ENCODE measurements around the gene CXCL12. TPM values are rescaled to one million over a fixed set of nuclear protein-coding genes. Genes with fewer than 3 reads are reported as not detected.

The CXCL12 gene
- total and polyA plus RNA-seq, 4 donors: 23.8 to 66.3 (median 41.8) TPM

GRCh38 chr10:44372181-44372580, 12.7 kb downstream of the CXCL12 start:
- H3K9me3 ChIP-seq (ENCODE audit: control insufficient read depth in 4 of 4, low read length in 3 of 4): no peaks in the 10 kb centered on the region
- DNase-seq (ENCODE audit: low spot score): no peak
- H3K9ac ChIP-seq (ENCODE audit: low read depth in 1 of 2, low read length in 2 of 2): no peak overlapping the region
- WGBS: 92% methylated on average over 5 of the region's 5 CpGs
- no peak overlapping the region for H3K4me3 ChIP-seq (ENCODE audit: low read depth in 1 of 3, low read length in 3 of 3)
- H3K27me3 ChIP-seq (ENCODE audit: control insufficient read depth in 4 of 4, insufficient read depth in 4 of 4, low read length in 3 of 4): no peaks in the 10 kb centered on the region
- no peaks in the 10 kb centered on the region for H3K4me1 ChIP-seq (ENCODE audit: control insufficient read depth in 4 of 4, insufficient read depth in 4 of 4, low read length in 3 of 4)
- H3K36me3 ChIP-seq (ENCODE audit: control insufficient read depth in 4 of 4, insufficient read depth in 3 of 4, low read depth in 1 of 4, low read length in 3 of 4): no peaks in the 10 kb centered on the region
- H3K27ac ChIP-seq (ENCODE audit: low read depth in 1 of 2, low read length in 2 of 2): no peak overlapping the region
- TF ChIP-seq FOXA2 (IDR thresholded peaks at IDR 0.05): no peak
- TF ChIP-seq YY1 (IDR thresholded peaks at IDR 0.05): no peak
- no peak for TF ChIP-seq SP1 (IDR thresholded peaks at IDR 0.05)
- TF ChIP-seq EGR1 (IDR thresholded peaks at IDR 0.05; ENCODE audit: low read depth in 2 of 2): no peak
- TF ChIP-seq RXRA (IDR thresholded peaks at IDR 0.05): no peak
- no peak for TF ChIP-seq HNF4G (IDR thresholded peaks at IDR 0.05)
- TF ChIP-seq, protein P1, sequence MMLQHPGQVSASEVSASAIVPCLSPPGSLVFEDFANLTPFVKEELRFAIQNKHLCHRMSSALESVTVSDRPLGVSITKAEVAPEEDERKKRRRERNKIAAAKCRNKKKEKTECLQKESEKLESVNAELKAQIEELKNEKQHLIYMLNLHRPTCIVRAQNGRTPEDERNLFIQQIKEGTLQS (IDR thresholded peaks at IDR 0.05): no peak
- no peak for TF ChIP-seq HNF4A (conservative IDR thresholded peaks at IDR 0.05)
- TF ChIP-seq, protein P2, sequence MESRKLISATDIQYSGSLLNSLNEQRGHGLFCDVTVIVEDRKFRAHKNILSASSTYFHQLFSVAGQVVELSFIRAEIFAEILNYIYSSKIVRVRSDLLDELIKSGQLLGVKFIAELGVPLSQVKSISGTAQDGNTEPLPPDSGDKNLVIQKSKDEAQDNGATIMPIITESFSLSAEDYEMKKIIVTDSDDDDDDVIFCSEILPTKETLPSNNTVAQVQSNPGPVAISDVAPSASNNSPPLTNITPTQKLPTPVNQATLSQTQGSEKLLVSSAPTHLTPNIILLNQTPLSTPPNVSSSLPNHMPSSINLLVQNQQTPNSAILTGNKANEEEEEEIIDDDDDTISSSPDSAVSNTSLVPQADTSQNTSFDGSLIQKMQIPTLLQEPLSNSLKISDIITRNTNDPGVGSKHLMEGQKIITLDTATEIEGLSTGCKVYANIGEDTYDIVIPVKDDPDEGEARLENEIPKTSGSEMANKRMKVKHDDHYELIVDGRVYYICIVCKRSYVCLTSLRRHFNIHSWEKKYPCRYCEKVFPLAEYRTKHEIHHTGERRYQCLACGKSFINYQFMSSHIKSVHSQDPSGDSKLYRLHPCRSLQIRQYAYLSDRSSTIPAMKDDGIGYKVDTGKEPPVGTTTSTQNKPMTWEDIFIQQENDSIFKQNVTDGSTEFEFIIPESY (IDR thresholded peaks at IDR 0.05): no peak
- TF ChIP-seq, protein P3, sequence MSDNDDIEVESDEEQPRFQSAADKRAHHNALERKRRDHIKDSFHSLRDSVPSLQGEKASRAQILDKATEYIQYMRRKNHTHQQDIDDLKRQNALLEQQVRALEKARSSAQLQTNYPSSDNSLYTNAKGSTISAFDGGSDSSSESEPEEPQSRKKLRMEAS (IDR thresholded peaks at IDR 0.05): no peak
- no peak for TF ChIP-seq RAD21 (IDR thresholded peaks at IDR 0.05)
- TF ChIP-seq GABPA (IDR thresholded peaks at IDR 0.05 in 1 of 2, conservative IDR thresholded peaks at IDR 0.05 in 1 of 2): no peak
- TF ChIP-seq, protein P4, sequence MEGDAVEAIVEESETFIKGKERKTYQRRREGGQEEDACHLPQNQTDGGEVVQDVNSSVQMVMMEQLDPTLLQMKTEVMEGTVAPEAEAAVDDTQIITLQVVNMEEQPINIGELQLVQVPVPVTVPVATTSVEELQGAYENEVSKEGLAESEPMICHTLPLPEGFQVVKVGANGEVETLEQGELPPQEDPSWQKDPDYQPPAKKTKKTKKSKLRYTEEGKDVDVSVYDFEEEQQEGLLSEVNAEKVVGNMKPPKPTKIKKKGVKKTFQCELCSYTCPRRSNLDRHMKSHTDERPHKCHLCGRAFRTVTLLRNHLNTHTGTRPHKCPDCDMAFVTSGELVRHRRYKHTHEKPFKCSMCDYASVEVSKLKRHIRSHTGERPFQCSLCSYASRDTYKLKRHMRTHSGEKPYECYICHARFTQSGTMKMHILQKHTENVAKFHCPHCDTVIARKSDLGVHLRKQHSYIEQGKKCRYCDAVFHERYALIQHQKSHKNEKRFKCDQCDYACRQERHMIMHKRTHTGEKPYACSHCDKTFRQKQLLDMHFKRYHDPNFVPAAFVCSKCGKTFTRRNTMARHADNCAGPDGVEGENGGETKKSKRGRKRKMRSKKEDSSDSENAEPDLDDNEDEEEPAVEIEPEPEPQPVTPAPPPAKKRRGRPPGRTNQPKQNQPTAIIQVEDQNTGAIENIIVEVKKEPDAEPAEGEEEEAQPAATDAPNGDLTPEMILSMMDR (IDR thresholded peaks at IDR 0.05; ENCODE audit: low read depth, low read length, missing input control): no peak
- TF ChIP-seq REST (IDR thresholded peaks at IDR 0.05): no peak
- no peak for TF ChIP-seq NR2F2 (IDR thresholded peaks at IDR 0.05)
- no peak for TF ChIP-seq JUND (IDR thresholded peaks at IDR 0.05)
- no peak for TF ChIP-seq FOXA1 (IDR thresholded peaks at IDR 0.05)
- no peak for TF ChIP-seq TAF1 (conservative IDR thresholded peaks at IDR 0.05)
